ENCODE results near the gene CEP85L. TPM values are rescaled to one million over a fixed set of nuclear protein-coding genes. Genes with fewer than 3 reads are reported as not detected.

The CEP85L gene
- total and polyA plus RNA-seq, 2 of the 13 experiments (the other 11 are each of a cell fraction or from before 2014, with no cell fraction given), result 0.44 to 1.7 TPM

GRCh38 chr6:118650582-118651281, 659 bp downstream of the CEP85L start (continued):
- no peak for TF ChIP-seq ZNF646 (CRISPR knock-in tag; IDR thresholded peaks at IDR 0.05)
- TF ChIP-seq ZHX1 (CRISPR knock-in tag; IDR thresholded peaks at IDR 0.05; ENCODE audit: low read depth), result no peak; the same call in 1 of the 2 replicates
- TF ChIP-seq ZNF225 (CRISPR knock-in tag; IDR thresholded peaks at IDR 0.05), result no peak; the same call in 1 of the 2 replicates
- no peak for TF ChIP-seq CC2D1A (CRISPR knock-in tag; IDR thresholded peaks at IDR 0.05)
- TF ChIP-seq RARA (CRISPR knock-in tag; IDR thresholded peaks at IDR 0.05), result no peak
- no peak for TF ChIP-seq RAD21 (CRISPR knock-in tag; IDR thresholded peaks at IDR 0.05)
- no peak; the same call in 1 of the 2 replicates for TF ChIP-seq ZNF460 (CRISPR knock-in tag; IDR thresholded peaks at IDR 0.05; ENCODE audit: borderline replicate concordance)
- no peak for TF ChIP-seq NFIC (IDR thresholded peaks at IDR 0.05; ENCODE audit: low read length)
- no peak for TF ChIP-seq HNF4G (IDR thresholded peaks at IDR 0.05; ENCODE audit: borderline replicate concordance, low read depth, low read length)
- TF ChIP-seq HNF4G (CRISPR knock-in tag; IDR thresholded peaks at IDR 0.05; ENCODE audit: borderline replicate concordance, low read depth), result no peak
- TF ChIP-seq AHDC1 (CRISPR knock-in tag; IDR thresholded peaks at IDR 0.05; ENCODE audit: borderline replicate concordance), result no peak
- no peak for TF ChIP-seq PLRG1 (conservative IDR thresholded peaks at IDR 0.05)
- TF ChIP-seq ZNF543 (CRISPR knock-in tag; IDR thresholded peaks at IDR 0.05), result no peak
- TF ChIP-seq ZNF766 (CRISPR knock-in tag; IDR thresholded peaks at IDR 0.05; ENCODE audit: borderline replicate concordance), result no peak; the same call in 1 of the 2 replicates

Measured in HepG2 (cell line).